Measurements from ENCODE around the gene RAB27A.
"Not testable (repeated sequence)": the region's sequence is repeated elsewhere in the genome, so short reads cannot be mapped to it uniquely, and the experiment has no call there.

The RAB27A gene

DNA sequence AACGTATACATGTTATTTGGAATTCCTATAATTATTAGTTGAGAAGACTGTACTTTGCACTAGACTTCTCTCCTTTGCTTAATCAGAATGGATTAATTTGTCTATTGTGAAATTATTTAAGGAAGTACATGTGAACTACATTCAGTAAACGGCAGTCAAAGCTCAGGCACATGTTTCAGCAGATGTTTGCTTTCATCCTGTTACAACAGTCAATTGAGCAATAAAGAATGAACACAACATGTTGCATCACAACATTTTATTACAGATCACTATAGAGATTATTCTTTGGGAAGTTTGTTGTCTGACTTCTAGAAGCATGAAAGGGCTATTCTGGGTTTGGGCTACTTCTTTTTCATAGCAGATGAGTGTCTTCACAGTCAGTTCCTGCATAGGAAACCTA, 39.2 kb downstream of the RAB27A start:
- DNase-seq (ENCODE audit: low read depth): peak; percentile 51

DNA sequence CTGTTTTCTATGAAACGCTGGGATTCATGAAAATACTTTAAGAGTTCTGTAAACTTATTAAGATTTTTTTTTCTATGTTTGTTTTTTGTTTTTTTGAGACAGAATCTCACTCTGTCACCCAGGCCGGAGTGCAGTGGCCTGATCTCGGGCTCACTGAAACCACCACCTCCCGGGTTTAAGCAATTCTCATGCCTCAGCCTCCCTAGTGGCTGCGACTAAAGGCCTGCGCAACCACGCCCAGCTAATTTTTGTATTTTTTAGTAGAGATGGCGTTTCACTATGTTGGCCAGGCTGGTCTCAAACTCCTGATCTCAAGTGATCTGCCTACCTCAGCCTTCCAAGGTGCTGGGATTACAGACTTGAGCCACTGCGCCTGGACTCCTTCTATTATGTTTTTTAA, 39.7 kb downstream of the RAB27A start:
- DNase-seq (ENCODE audit: low read depth): not testable (repeated sequence)

DNA sequence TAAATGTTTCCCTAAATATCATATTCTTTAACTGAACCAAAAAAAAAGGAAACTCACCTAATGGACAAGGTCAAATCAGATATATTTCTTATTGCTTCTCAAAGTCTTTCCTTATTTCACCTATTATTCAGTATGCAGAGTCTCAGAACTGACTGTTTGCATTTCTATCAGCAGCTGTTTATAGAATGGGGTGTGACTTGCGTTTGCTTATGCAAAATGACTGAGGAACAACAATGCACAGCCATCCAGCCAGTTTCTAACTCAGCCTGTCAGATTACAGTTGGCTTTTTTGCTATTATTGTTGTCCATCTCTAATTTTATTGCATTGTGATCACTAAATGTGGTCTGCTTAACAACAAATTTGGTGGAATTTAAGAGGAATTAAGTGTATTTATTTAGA, 40.7 kb downstream of the RAB27A start:
- DNase-seq (ENCODE audit: low read depth): no peak

DNA sequence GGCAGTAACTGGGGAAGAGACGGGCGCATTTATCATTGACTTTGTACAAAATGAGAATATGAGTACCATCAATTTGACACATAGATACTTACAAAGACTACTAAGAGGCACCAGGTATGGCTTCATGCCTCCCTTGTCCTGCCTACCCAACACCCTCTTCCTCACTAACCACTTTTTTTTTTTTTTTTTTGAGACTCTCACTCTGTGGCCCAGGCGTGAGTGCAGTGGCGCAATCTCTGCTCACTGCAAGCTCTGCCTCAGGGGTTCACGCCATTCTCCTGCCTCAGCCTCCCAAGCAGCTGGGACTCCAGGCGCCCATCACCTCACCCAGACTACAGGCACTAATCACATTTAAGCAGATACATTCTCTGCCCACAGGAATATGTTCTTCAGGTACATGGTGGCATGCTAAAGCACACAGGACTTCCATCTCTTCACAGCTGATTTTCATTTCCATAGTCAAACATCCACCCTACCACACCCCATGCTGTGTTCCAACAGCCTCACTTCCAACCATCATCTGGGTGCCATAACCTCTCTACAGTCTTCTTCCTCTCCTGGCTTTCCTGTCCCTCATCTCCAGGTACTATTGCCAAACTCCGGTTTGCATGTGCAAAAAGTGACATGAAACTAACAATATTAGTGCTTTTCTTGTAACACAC, 41.7 kb downstream of the RAB27A start:
- DNase-seq (ENCODE audit: low read depth): no peak

DNA sequence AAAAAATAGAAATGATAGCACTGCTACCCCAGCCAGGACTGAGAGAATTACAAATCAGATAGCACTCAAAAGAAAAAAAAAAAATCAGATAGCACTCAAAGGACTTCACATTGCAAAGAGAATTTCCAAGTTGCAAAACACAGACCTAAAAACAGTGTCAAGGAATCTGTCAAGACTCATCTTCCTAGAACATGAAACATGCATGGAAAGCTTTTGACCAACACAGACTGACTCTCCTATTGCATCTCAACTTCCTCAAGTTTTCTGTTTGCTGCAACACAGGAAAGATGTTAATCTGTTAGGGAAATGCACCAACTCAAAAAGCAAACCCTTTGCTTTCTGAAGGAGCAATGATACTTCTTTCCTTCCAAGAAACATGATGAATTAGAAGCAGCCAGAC, 42.3 kb downstream of the RAB27A start:
- DNase-seq (ENCODE audit: low read depth): no peak

DNA sequence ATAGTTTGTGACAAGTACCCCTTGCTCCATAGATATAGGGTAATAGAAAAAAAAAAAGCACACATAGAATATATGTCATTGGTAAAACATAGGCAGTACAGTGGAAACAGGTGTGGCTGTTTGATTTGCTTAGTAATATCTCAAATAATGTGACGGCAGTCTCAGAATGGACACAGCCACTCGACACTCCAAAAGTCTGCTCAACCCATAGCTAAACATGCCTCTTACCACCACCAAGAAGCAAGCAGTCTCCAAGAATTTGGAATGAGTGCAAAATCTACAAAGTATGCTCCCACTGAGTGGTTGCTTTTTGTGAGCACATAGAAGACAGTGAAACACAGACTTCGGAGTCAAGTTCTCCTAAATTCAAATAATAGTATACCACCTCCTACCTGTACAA, 43.0 kb downstream of the RAB27A start:
- DNase-seq (ENCODE audit: low read depth): no peak

DNA sequence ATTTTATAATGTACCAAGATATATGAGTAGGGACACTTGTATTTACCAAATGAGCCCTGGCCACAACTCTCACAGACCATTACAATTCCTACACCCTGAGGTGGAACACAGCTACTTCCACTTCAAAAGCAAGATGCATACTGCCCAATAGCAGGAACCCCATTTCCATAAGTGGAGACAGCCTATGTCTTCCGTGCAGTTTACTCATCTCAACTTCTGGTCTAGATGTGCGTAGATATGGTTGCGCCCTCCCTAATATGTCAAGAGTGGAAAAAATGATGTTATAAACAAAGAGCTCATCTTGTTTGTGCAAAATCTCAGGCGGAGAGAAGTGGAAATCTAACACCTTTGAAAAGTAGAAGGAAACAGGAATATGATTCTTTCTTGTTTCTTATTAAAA, 44.6 kb downstream of the RAB27A start:
- DNase-seq (ENCODE audit: low read depth): no peak

DNA sequence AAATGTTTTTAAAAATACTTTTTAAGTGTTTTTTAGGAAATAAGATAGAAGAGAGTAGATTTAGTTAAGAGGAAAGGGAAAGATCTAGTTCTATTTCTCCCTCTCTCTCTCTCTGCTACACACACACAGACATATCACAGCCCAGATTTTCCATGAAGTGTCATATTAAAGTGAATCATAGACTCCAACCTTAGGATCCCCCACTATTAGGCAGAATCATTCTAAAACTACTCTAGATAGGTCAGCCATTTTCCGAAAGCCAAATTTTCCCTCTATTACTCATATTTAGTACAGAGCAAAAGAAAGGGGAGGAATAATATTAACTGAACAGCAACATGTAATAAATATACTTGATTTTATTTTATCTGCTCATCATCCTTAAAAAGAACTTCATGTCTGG, 47.7 kb downstream of the RAB27A start:
- DNase-seq (ENCODE audit: low read depth): peak; percentile 54

DNA sequence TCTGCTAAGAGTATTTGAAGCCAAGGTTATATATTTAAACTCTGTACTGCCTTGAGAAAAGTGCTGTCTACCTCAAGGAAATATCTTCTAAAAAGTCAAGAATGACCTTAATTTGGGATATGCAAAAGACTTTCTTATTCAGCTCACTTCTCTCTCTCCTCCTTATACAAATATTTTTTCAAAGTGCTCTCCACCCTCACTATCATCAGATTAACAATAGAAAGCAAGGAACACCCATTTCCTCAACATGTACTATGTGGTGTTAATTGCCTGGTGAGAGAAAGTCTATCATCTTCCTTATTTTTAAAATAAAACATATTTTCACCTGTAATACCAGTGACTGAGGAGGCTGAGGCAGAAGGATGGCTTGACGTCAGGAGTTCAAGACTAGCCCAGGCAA, 48.4 kb downstream of the RAB27A start:
- no peak for DNase-seq (ENCODE audit: low read depth)

DNA sequence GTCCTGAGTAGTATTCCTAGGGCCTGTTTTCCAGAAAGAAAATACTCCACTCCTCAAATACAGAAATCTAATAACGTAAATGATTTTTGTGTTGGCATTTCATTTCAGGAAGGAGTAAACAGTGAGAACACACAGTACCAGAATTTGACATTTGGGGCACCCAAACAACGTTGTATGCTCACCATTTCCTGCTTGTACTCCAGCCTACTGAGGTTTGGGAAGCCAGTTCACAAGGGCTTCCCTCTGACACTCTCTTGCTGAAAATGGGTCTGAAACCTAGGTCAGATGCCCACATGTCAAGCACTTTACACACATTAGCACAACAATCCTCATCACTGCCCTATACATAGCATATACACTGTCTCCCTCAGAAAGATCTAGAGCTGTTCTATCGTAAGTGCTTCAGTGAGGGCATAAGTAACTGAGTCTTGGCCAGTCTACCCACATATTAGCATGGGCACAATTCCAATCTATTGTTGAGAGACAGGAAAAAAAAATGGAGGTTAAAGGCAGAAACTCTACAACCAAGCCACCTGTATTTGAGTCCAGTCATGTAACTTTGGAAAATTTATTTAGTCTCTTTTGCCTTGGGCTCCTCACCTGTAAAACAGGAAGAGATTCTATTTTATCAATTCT, 49.4 kb downstream of the RAB27A start:
- DNase-seq (ENCODE audit: low read depth): no peak

DNA sequence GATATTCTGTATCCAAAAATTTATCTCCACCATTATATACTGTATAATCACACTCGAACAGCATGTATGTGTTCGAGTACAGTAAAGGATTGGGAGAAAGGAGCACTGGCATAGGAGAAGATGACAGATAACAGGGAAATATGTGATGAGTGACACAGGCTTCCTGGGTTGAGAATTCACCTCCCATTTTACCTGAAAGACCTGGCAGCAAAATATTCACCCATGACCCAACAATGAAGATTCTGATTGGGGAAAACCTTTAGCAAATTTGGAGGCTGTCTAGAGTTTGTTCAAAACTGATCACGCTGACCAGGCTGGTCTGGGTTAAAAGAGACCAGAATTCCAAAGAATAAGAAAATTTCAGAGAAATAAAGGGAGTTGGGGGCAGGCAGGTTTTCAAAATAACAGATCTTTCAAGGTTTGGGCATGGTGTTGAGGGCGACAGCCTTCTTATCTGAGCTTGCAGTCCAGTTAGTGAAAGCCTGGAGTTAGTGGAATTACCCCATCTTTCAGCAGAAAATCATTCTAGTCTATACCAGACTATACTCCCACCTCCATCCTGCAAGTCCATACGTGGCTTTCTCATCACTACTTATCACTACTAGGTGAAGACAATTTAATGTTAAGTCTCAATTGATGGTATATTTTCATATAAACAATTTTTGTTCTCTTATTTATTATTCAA, 50.0 kb downstream of the RAB27A start:
- no peak for DNase-seq (ENCODE audit: low read depth)

DNA sequence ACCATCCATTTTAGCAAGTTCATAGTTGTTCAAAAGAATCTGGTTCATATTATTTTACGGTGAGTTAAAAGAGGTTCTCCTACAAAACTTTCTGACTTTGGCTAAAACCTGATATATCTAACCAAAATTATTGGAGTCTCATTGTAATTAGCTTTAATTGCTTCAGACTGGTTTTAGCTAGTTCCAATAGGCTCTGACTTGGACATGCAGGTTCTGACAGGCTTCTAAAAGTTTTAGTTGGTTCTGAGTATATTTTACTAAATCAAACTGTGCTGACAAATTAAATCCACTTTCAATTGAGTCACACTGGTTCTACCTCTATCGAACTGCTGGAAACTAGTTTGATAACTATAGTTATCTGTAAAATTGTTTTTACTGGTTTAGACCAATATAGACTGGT, 50.7 kb downstream of the RAB27A start:
- no peak for DNase-seq (ENCODE audit: low read depth)

DNA sequence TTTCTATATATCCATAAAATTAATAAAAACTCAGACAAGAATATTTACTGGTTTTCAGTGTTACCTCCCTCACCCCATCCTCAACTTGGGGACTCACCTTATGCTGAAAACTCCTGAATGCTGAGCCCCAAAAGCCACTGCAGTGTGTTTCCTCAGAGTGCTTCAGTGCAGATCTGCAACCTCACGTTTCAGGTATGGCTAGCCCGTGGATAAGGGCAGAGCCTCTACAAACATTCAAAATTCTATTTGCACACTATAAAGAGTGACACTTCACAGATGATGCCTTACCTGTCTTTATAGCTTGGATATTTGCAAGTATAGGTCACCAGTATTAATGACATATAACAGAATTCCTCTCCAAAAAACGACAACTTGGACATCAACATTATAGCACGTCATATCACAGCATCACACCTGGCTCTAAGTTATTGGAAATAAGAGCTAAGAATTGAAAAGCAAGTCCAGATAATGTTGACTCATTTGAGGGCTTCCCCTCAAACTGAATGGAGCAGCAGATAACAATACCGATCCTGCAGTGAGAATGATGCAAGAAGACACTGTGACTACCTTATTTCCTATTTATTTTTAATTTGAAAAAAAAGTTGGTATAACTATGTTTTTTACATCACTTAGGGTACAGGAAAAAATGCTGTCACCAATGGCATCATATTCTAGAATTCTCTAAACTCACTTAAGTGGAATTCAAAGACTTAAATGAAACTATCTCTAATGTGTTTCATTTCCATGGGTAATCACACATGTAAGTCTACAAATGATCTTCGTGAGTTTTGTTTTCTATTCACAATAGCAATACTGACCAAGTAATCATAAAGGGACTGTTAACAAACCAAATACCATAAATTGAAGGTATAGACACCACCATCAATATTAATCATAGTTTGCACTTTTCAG, 52.1 kb downstream of the RAB27A start:
- no peak for DNase-seq (ENCODE audit: low read depth)

DNA sequence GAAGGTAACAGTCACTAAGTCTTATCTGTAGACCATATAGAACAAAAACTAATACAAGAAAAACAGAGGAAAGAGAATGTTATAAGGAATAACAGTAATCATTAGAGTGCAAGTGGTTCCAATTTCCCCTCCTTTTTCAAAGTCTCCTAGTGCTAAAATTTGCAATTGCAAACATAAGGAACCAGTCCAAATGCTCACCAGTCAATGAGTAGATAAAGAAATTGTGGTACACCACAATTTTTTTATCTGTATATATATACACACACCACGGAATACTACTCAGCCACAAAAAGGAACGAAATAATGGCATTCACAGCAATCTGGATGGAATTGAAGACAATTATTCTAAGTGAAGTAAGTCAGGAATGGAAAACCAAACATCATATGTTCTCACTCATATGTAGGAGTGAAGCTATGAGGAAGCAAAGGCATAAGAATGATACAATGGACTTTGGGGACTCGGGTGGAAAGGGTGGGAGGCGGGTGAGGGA, 54.0 kb downstream of the RAB27A start:
- DNase-seq (ENCODE audit: low read depth): no peak

DNA sequence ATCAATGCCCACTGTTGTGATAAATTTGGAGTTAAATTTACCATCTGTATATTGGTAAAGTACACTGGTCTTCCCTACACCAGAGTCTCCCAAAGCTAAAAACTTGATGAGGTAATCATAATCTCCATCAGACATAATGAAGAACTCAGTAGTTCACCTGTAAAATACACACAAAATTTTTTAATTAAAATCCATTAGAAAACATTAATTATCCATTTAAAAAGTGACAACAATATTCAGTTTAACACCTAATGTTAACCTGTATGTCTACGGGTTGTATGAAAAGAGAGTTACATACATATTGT, 54.9 kb downstream of the RAB27A start:
- no peak for DNase-seq (ENCODE audit: low read depth)

DNA sequence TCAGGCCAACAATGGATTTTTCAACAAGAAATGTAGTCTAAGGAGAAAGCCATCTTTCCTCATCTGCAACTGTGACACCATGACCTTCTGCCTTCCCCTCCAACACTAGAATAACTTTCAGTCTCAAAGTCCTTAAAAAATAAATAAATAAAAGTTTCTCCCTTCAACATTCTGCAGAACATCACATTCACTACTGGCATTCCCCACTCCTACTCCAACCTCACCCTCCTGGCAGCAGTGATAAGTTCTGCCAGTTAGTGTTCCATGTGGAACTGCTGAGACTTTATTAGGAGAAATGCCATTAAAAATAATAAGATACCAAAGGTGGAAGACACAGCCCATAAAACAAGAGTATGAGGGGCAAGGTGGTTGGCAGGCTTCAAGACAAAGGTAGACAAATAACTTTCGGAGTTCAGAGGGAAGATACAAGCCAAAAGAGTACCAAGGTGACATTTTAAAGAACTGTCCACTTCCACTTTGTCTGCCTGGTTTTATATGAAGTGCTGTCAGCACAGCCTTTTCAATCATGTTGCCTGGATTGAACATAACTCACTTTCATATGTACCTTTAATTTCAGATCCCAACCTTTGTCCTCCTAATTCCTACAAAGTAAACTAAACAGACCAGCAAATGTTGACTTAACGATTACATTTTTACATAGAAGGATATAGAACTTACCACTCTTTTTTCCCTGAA, 55.4 kb downstream of the RAB27A start:
- DNase-seq (ENCODE audit: low read depth): no peak

DNA sequence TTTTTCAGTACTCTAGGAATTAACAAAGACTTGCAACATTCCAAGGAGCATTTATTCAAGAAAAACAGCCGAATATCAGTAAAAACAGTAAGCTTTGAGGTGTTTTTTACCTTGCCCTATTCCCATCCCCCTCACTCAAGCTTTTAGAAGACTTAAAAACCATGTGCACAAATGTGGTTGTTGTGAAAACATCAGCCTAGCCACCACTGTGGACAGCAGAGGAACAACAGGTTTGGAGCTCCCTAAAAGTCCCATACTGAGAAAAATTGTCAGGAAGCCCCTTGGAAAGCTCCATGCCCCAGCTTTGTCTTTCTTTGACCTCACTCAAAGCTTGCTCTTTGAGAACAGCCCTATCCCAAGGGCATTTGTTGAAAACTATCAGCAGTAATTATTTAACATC, 58.2 kb downstream of the RAB27A start:
- no peak for DNase-seq (ENCODE audit: low read depth)

DNA sequence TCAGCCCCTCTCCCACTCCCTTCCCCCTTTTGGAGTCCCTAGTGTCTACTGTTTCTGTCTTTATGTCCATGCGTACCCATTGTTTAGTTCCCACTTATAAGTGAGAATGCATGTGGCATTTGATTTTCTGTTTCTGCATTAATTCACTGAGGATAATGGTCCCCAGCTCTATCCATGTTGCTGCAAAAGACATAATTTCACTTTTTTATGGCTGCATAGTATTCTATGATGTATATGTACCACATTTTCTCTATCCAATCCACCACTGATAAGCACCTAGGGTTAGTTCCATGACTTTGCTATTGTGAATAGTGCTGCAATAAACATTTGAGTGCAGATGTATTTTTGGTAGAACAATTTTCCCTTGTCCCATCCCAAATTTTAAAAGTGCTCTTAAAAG, 58.7 kb downstream of the RAB27A start:
- DNase-seq (ENCODE audit: low read depth): no peak

DNA sequence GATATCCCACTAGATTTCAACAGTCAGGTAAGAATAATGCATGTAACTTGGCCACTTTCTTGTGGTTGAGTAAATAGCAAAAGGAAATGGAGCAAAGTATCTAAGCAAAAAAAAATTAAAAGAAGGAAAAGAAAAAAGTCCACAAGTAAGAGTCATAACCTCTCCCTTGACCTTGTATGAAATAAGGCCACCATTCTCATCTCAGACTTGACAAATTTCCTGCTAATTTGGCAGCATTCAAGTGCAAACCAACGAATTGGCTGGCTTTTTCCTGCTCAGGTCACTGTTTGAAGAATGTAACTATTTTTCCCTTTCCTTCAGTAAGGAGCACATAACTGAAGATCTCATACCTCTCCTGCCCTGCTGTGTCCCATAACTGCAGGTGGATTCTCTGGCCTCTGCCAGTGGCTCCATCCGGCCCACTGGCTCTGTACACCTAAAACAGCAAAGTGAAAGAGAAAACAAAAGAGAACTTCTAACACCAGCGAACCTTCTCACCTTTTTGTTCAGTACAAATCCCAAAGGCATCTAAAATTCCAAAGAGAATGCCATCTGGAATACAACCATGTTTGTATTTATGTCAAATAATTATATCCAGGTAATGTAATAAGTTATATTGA, 59.5 kb downstream of the RAB27A start:
- DNase-seq (ENCODE audit: low read depth): peak; percentile 9

DNA sequence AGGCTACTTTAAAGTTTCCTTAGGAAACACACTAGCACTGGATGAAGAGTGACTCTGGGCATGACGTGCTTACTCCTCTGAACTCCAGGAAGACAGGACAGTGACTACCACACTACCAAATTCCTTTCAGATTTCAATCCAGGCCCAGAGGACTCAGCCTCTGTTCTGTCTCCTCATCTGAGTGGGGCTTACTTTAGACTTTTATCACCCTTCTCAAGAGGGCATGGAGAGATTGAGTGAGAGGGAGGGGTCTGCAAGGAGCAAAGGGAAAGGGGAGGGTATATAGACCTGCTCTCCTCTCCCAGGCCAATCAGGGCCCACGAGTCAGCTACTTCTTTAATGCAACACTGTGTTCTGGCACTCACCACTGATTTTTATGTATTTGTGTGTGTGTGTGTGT, 63.5 kb downstream of the RAB27A start:
- DNase-seq (ENCODE audit: low read depth): peak; percentile 13

DNA sequence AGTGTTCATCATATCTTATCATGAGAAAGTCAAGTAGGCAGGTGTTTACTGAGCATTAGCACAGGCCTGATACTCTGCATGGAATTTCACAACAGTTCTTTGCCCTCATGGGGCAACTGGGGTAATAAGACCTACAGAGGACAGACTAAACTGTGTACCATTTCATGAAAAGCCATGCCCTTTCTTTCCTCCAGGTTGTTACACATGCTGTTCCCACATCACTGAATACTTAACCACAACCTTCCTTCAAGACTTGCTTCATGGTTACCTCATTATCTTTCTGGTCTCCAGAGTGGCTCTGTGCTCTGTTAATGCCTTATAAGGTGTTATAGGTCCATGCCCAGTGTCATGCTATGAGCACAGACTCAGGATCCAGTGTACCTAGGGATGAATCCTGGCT, 64.7 kb downstream of the RAB27A start:
- peak; percentile 11 for DNase-seq (ENCODE audit: low read depth)

DNA sequence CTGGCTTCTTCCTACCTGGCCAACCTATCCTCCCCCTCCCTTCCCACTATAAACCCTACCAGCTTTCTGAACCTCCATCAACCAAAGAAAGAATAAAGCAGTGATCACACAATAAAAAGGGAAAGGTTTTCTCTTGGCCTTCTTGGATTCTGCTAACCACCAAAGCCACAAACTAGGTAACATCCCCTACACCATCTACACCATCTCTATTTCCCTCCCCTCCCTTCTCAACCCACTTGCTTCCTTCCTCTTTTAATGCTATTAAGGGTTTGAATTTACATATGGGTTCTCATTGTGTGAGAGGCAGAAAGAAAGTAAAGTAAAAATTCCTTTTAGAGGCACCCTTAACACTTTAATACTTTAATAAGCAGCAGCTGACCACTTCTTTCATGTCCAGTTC, 67.0 kb downstream of the RAB27A start:
- DNase-seq (ENCODE audit: low read depth): no peak
